C4-2B (cell line): ENCODE results near the gene CATSPERB.

Experiments
- CTCF ChIP-seq: fragments of 450-650 bp; conservative IDR thresholded peaks from 2 replicates; pipeline ENCODE4 v1.5.1; 2017; ENCODE audit warnings: mild to moderate bottlenecking
- ZFX ChIP-seq: fragments of 450-650 bp; IDR thresholded peaks from 2 replicates; pipeline ENCODE4 v1.6.1; 2017

GRCh38 chr14:91685600-91685999 is 46.3 kb downstream of the CATSPERB start:
- TF ChIP-seq CTCF (no peak), ZFX (no peak)
